Measurements from ENCODE around the gene SLC39A6. TPM values are rescaled to one million over a fixed set of nuclear protein-coding genes. Genes with fewer than 3 reads are reported as not detected.
A peak's percentile ranks its signal among the peaks of the same experiment; 100 is the strongest.

Gene SLC39A6
- total and polyA plus RNA-seq, 2 of the 13 experiments (the other 11 are each of a cell fraction or from before 2014, with no cell fraction given): 41.7 to 59.2 TPM

DNA sequence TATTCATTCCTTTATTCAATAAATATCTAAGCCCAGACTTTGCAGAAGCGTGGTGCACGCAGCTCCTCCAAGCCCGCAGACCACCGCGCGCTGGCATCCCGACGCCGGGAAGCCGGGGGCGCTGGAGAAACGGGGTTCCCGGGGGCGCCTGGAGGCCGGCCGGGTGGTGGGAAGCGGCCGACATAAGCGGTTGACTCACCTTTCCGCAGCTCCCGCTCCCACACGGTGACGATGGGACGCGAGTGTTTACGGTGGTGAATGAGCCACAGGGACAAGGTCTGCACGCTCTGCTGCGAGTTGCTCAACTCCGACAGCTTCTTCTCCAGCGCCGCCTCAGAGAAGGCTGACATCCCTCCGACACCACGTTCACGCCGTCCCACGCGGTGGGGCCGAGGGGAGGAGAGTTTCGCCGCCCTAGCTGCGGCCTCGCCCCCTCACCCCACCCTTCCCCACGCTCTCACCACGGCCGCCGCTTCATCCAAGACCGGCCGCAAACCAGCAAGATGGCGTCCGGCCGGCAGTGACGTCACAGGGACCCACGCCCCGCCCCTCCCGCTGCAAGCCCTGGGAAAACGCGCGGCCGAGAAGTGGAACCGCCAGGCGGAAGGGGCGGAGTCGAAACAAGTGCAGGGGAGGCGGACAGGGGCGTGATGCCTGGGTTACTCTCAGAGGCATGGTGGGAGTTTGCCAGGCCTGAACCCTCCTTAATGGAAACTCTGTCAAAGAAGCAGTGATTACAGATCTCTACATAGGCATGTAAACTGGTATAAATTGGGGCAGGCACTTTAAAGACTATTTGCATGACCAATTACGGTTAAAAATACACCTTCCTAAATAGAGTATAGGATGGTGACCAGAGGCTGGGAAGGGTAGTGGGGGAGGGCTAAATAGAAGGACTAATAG lies 61.8 kb downstream of the SLC39A6 start, which contains the start of gene RPRD1A (continued):
- TF ChIP-seq, protein P1, sequence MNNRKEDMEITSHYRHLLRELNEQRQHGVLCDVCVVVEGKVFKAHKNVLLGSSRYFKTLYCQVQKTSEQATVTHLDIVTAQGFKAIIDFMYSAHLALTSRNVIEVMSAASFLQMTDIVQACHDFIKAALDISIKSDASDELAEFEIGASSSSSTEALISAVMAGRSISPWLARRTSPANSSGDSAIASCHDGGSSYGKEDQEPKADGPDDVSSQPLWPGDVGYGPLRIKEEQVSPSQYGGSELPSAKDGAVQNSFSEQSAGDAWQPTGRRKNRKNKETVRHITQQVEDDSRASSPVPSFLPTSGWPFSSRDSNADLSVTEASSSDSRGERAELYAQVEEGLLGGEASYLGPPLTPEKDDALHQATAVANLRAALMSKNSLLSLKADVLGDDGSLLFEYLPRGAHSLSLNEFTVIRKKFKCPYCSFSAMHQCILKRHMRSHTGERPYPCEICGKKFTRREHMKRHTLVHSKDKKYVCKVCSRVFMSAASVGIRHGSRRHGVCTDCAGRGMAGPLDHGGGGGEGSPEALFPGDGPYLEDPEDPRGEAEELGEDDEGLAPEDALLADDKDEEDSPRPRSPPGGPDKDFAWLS (CRISPR knock-in tag; IDR thresholded peaks at IDR 0.05; ENCODE audit: borderline replicate concordance): no peak
- TF ChIP-seq, protein P2, sequence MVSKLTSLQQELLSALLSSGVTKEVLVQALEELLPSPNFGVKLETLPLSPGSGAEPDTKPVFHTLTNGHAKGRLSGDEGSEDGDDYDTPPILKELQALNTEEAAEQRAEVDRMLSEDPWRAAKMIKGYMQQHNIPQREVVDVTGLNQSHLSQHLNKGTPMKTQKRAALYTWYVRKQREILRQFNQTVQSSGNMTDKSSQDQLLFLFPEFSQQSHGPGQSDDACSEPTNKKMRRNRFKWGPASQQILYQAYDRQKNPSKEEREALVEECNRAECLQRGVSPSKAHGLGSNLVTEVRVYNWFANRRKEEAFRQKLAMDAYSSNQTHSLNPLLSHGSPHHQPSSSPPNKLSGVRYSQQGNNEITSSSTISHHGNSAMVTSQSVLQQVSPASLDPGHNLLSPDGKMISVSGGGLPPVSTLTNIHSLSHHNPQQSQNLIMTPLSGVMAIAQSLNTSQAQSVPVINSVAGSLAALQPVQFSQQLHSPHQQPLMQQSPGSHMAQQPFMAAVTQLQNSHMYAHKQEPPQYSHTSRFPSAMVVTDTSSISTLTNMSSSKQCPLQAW (CRISPR knock-in tag; IDR thresholded peaks at IDR 0.05): peak; percentile 88
- no peak for TF ChIP-seq SOX6 (IDR thresholded peaks at IDR 0.05)
- peak; percentile 52 for TF ChIP-seq SOX6 (CRISPR knock-in tag; IDR thresholded peaks at IDR 0.05)
- no peak for TF ChIP-seq RELA (CRISPR knock-in tag; IDR thresholded peaks at IDR 0.05)
- TF ChIP-seq ZNF777 (CRISPR knock-in tag; IDR thresholded peaks at IDR 0.05): peak; percentile 54; the same call in 1 of the 2 replicates
- no peak for TF ChIP-seq BORCS8-MEF2B (CRISPR knock-in tag; IDR thresholded peaks at IDR 0.05)
- TF ChIP-seq ZNF333 (CRISPR knock-in tag; IDR thresholded peaks at IDR 0.05; ENCODE audit: borderline replicate concordance): 0 out of 2 replicates have a peak, but pooled peaks have one; percentile 39
- TF ChIP-seq MXD4 (CRISPR knock-in tag; IDR thresholded peaks at IDR 0.05): peak; percentile 63
- TF ChIP-seq ZBTB7B (CRISPR knock-in tag; IDR thresholded peaks at IDR 0.05): no peak
- TF ChIP-seq YEATS4 (CRISPR knock-in tag; IDR thresholded peaks at IDR 0.05; ENCODE audit: borderline replicate concordance): peak; percentile 88
- TF ChIP-seq ZNF749 (CRISPR knock-in tag; IDR thresholded peaks at IDR 0.05; ENCODE audit: borderline replicate concordance): no peak; the same call in 1 of the 2 replicates
- TF ChIP-seq, protein P3, sequence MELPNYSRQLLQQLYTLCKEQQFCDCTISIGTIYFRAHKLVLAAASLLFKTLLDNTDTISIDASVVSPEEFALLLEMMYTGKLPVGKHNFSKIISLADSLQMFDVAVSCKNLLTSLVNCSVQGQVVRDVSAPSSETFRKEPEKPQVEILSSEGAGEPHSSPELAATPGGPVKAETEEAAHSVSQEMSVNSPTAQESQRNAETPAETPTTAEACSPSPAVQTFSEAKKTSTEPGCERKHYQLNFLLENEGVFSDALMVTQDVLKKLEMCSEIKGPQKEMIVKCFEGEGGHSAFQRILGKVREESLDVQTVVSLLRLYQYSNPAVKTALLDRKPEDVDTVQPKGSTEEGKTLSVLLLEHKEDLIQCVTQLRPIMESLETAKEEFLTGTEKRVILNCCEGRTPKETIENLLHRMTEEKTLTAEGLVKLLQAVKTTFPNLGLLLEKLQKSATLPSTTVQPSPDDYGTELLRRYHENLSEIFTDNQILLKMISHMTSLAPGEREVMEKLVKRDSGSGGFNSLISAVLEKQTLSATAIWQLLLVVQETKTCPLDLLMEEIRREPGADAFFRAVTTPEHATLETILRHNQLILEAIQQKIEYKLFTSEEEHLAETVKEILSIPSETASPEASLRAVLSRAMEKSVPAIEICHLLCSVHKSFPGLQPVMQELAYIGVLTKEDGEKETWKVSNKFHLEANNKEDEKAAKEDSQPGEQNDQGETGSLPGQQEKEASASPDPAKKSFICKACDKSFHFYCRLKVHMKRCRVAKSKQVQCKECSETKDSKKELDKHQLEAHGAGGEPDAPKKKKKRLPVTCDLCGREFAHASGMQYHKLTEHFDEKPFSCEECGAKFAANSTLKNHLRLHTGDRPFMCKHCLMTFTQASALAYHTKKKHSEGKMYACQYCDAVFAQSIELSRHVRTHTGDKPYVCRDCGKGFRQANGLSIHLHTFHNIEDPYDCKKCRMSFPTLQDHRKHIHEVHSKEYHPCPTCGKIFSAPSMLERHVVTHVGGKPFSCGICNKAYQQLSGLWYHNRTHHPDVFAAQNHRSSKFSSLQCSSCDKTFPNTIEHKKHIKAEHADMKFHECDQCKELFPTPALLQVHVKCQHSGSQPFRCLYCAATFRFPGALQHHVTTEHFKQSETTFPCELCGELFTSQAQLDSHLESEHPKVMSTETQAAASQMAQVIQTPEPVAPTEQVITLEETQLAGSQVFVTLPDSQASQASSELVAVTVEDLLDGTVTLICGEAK (IDR thresholded peaks at IDR 0.05): no peak
- TF ChIP-seq, protein P3 (CRISPR knock-in tag; IDR thresholded peaks at IDR 0.05): peak; percentile 66; the same call in 1 of the 2 replicates
- no peak for TF ChIP-seq BHLHE40 (IDR thresholded peaks at IDR 0.05; ENCODE audit: low read length)
- TF ChIP-seq SMAD3 (CRISPR knock-in tag; IDR thresholded peaks at IDR 0.05): 0 out of 2 replicates have a peak, but pooled peaks have one; percentile 21
- TF ChIP-seq ZNF672 (CRISPR knock-in tag; IDR thresholded peaks at IDR 0.05): no peak
